Right lung (tissue), 10 donors: ENCODE data around the gene SPATA31D1. TPM values are rescaled to one million over a fixed set of nuclear protein-coding genes. Genes with fewer than 3 reads are reported as not detected.
"Not testable (repeated sequence)": the region's sequence is repeated elsewhere in the genome, so short reads cannot be mapped to it uniquely, and the experiment has no call there.

Source experiments
- DNase-seq, 2 donors: peaks; one replicate each; pipeline ENCODE4 v3.0.0-alpha.2; 2013
- long read RNA-seq, 8 donors: transcript quantifications; one replicate each; lab custom pipeline, GENCODE V29; 2026
- polyA plus RNA-seq, 5 donors: library from polyadenylated mRNA; unstranded; fragments of 120-200 nt; gene quantifications; one replicate each; pipeline versions ENCODE4 v1.2.1 to v1.2.3, GENCODE V29; 2013; ENCODE audit warnings: inconsistent platforms in 1 of 5, low replicate concordance in 1 of 5; ENCODE audit not compliant: insufficient read length in 5 of 5, insufficient read depth in 1 of 5

SPATA31D1 gene
- not detected for polyA plus RNA-seq
- long read RNA-seq, donor 1, result 0 reads
- long read RNA-seq, donor 2, result 0 reads
- long read RNA-seq, donor 3, result 0 reads
- long read RNA-seq, donor 4, result 0 reads
- long read RNA-seq, donor 5, result 0 reads
- long read RNA-seq, donor 6, result 0 reads
- long read RNA-seq, donor 7, result 0 reads
- long read RNA-seq, donor 8, result 0 reads

DNA sequence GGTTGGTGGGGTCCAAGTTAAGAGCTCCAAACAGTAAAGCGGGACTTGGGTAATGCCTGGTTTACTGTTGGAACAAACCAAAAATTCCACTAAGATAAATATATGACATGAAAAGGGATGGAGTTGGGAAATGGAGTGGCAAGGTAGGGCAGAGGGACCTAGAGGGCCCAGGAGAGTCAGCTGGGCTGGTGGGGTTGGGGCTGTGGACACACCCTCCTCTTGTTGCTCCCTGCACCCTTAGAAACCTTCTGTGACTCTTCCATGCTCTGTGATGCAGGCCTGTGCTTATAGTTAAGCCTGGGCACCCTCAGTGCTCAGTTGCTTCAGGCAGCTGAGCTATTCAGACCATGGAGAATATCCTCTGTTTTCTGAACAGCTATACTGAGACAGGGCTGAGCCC lies at the start of gene SPATA31D1:
Gene SPATA31D1 (plus strand): TSS at position 301 of the 400 bp plus-strand sequence. CDS start 47 bp downstream, at position 348.
- DNase-seq, result not testable (repeated sequence)

DNA sequence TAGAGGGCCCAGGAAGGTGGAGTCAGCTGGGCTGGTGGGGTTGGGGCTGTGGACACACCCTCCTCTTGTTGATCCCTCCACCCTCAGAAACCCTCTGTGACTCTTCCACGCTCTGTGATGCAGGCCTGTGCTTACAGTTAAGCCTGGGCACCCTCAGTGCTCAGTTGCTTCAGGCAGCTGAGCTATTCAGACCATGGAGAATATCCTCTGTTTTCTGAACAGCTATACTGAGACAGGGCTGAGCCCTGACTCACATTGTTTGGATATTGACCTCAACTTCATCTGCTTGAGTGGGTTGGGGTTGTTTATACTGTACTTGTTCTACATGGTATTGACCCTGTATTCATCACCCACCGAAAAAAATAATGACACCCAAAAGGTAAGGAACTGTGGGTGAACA lies 45.2 kb upstream of the SPATA31D1 start, which contains the start of gene SPATA31D3:
Gene SPATA31D3 (plus strand): TSS at position 108 of the 400 bp plus-strand sequence. CDS start 86 bp downstream, at position 194.
- not testable (repeated sequence) for DNase-seq

DNA sequence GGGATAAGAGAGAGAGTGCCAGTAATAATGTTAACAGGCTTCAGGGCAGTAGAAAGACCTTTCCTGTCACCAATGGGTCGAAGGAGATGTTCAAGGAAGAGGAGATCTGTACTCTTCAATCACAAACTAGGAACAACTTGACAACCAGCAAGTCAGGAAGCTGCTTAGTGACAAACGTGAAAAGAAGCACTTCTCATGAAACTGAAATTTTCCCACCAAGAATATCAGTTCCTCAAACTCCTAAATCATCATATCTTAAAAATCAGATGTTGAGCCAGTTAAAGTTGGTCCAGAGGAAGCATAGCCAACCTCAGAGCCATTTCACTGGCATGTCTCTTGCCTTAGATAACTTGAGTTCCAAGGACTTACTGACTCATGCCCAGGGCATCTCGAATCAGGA lies 39.9 kb upstream of the SPATA31D1 start:
- DNase-seq, result not testable (repeated sequence)

DNA sequence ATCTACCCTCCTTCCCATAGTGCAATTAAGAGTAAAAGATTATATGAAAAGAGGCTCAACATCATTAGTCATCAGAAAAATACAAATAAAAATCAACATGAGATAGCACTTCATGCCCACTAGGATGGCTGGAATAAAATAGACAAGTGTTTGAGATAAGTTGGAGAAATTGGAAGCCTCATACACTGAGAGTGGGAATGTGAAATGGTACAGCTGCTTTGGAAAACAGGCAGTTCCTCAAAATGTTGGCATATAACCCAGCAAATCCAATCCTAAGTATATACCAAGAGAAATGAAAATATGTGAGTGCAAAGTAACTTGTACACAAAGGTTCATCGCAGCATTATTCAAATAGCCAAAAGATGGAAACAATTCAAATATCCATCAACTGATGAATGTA lies 35.5 kb upstream of the SPATA31D1 start:
- no peak for DNase-seq

DNA sequence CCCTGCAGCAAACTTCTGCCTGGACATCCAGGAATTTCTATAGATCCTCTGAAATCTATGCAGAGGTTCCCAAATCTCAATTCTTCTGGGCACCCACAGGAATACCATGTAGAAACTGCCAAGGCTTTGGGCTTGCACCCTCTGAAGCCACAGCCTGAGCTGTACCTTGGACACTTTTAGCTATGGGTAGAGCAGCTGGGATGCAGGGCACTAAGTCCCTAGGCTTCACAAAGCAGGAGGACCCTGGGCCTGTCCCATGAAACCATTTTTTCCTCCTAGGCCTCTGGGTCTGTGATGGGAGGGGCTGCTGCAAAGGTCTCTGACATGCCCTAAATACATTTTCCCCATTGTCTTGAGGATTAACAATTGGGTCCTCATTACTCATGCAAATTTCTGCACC lies 32.9 kb upstream of the SPATA31D1 start:
- DNase-seq, result no peak

DNA sequence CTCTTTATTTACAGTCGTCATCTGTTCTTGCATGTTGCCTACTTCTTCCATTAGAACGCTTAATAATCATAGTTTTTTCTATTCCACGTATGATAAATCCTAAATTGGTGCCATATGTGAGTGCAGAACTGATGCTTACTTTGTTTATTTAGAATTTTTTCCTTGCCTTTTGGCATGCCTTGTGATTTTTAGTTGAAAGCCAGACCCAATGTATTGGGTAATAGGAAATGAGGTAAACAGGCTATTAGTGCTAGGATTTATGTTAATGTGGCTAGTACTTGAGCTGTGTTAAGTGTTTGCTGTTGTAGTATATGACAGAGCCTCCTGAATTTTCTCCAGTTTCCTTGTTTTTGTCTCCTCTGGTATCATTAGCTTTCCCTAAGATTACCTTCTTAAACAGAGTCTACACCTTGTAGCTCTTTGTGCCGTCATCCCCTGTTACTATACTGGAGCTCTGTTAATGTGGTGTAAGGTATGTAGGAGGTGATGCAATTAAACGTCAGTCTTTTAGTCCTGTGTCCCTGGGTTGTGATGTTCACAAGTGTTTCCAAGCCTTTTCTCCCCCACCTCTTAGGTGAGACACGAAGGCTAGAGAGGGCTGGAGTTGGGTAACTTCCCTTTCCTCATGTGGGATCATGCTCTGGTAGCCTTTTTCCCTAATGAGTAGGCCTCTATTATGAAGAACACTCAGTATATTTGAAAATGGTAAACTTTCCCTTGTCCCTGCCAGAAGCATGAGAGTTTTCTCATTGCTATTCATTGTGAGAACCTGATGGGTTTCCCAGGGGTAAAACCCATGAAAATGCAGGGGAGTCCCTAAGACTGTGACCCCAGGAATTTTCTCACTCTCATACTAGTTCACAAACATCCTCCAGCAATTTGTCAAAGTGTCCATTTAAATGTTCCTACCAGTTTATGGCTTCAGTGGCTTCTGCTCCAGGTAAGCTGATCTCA lies 24.1 kb upstream of the SPATA31D1 start:
- no peak for DNase-seq

DNA sequence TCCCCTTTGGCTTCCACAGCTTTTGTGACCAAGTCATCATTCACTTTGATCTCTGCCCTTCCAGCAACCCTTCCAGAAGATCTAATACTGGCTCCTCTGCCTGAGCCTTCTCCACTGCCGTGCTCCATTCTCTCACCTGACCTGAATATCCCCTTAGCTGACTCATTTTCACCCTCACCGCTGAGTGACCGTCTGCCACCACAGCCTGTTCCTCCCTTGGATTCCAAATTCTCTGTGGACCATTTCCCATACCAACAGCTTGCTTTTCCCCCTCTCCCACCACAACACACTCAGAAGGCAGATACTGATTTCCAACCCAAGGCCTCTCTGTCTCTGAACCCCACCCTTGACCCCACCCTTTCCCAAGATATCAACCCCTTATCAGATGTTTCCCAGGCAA lies 20.5 kb upstream of the SPATA31D1 start:
- DNase-seq, result no peak

DNA sequence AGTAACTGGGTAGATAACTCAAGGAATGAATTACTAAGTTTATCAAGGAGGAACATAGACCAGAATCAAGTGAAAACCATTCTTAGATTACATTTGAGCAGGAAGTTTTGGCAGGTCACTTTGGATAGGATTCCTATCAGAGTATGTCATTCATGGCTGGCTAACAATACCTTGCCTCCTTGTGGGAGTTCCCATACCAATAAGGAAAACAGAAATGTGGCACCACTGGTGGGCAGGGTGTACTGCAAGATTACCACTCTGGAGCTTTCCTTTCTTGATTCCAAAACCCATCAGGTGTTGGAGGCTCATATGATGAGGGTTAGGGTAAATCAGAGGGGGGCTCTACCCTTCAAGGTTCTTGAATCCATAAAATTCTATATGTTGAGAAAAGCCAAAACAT lies 18.6 kb upstream of the SPATA31D1 start:
- DNase-seq, result no peak

DNA sequence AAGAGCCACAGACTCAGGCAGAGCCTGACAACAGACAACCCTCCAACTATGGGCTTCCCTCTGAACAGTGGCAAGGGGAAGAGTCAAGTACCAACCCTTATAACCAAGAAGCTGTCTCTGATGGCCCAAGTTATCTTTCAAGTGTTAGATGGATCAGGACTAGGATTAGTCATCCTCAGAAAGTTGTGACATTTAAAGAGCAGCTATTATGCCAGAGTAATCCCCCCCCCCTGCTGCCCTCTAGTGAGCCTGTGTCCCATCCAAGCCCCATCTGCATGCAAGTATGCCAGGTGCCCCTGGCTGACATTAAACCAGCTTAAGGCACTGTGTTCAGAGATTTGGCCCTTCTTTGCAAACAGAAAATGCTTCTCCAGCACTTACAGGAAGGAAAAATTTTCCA lies 16.8 kb upstream of the SPATA31D1 start:
- no peak for DNase-seq

DNA sequence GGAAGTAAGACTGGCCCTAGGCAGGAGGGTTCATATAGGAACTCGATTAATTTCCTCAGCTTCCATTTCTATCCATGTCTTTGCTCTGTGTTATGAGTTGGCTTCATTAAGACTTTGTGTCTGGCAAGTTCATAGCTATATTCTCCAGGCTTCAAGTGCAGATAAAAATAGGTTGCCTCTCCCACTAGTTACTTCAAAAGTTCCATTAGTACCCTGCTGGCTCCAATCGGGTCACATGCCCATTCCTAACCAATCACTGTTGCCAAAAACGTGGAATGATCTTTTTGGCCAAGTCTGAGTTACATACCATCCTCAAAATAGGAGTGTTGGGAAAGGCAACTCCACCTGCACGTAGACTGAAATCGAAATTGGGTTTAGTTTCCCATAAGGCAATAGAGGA lies 13.8 kb upstream of the SPATA31D1 start:
- DNase-seq, result no peak

DNA sequence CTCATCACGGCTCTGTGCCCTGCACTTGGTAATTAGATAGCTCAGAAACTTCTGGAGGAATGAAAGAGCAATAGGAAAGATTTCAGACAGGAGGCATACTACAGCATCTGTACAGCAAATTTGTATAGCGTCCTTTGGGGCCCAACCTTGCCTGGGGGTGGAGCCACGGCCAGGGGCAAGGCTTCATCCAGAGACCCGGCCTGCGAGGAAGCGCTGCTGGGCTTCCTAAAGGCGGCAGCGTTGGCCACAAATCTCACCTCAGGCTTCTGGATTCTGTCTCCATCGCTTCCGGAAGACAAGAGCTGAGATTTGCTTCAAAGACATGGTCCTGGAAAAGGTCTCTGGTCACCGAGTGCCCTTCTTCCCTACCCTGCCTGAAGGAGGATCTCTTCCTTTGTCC lies 12.2 kb upstream of the SPATA31D1 start:
- DNase-seq, result no peak

DNA sequence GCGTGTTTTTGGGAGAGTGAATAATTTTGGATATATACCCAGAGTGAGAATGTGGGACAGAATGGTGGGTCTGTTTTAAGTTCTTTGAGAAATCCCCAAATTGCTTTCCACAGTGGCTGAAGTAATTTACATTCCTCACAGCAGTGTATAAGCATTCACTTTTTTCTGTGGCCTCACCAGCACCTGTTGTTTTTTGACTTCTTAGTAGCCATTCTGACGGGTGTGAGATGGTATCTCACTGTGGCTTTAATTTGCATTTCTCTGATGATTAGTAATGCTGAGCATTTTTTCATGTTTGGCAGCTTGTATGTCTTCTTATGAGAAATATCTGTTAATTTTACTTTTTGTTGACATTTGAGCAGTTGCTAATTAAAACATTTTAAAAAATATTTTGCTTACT lies 9.4 kb upstream of the SPATA31D1 start:
- DNase-seq, result no peak

DNA sequence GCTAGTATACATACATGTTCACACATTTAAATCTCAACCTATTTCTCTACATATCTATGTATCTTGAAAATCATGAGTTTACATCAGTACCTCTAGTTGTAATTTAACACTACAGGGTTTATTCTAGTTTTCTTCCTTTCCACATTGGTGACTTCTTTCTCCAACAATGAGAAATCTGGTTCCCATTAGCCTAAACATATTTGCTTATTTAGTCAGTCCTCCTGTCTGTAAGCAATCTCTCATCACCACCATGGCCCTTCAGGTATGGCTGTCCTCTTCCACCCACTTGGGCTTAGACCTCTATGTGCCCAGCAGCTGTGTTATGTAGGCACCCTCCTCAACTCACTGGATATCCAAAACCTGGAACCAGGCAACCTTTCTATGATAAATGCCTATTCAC lies 8.0 kb upstream of the SPATA31D1 start:
- no peak for DNase-seq

DNA sequence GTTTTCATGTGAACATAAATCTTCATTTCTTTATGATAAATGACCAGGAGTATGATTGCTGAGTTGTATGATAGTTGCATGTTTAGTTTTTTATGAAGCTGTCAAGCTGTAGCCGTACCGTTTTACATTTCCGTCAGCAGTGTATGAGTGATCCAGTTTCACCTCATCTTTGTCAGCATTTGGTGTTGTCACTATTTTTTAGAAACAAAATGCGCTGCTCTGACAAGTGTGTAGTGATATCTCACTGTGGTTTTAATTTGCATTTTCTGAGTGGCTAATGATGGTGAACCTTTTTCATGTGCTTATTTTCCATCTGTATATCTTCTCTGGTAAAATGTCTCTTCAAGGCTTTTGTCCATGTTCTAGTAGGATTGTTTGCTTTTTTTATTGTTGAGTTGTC lies 6.7 kb upstream of the SPATA31D1 start:
- DNase-seq, result no peak

DNA sequence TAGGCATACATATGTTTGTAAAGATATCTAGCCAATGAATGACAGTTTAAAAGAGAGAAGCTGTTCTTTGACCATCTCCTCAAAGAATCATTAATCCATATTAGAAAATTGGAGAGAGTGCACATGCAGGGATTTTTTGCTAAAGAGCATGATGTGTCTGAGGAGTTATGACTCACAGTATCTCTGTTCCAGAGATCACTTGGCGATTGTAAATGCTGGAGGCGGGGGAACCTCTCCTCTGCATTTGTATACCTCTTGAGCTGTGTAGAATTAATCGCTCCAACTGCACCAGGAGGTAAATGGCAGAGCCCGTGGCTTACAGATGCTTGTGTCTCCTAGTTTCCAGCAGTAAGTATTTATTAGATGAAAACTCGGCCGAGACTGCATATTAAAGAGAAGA lies 3.6 kb upstream of the SPATA31D1 start:
- no peak for DNase-seq

DNA sequence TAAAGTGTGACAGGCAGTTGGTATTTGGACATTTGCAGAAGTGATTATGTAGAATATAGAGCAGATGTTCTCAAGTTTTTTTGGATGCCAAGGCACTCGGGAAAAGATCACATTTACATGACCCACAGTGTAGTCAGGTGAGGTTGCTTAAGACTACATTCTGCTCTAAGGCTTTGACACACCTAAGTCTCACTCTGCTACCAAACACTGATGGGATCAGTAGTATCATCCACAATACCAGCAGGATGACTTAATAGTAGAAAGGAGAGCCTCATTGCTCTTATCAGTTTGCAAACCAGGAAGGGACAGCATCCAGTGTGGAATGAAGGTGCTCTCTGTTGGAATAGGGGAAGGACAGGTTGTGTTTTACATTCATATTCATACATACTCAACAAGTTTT lies 2.5 kb upstream of the SPATA31D1 start:
- DNase-seq, result no peak

DNA sequence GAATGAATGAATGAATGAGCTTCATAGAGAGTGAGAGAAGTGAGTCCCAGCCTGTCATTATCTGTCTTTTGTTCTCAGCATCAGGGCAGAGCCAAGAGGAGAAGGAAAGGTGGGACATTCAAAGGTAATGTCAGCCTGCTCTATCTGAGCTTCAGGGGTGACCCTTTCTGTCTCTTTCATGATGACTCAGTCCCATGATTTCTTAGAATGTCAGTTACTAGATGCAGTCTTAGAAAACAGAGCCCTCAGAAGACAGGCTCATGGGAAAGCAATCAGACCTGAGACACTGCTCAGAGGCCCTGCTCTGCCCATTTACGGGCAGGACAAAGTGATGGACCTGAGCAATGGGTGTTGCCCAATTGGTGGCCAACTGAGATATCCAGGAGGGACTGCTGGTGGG lies 1.1 kb downstream of the SPATA31D1 start:
- DNase-seq, result no peak

DNA sequence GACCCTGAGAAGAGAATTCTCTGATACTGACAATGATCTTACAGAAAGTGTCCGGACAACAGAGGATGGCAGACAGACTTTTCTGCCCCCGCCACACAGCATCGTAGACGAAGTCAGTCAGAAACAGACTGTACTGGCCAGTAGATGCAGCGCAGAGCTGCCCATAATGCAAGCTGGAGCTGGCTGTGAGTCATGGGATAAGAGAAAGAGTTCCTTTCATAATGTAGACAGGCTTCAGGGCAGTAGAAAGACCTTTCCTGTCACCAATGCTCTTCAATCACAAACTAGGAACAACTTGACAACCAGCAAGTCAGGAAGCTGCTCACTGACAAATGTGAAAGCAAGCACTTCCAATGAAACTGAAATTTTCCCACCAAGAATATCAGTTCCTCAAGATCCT lies 5.1 kb downstream of the SPATA31D1 start:
- DNase-seq, result no peak

DNA sequence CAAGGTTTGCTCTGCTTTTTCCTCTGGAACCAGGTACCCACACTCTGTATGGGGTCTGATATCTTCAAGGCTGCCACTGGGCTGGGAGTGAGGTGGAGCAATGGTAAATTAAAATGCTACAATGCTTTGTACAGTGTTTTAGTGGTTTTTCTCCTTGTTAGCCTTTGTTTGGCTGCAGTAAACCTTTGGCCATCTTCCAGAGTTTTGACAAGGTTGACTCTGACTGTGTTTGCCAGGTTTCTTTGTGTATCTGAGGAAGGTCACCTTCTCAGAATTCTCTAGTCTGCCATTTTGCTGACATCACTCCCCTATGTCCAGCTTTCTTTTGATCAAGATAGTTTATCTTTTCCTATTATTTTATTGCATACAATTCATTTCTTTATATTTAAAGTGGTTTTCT lies 11.2 kb downstream of the SPATA31D1 start:
- no peak for DNase-seq

DNA sequence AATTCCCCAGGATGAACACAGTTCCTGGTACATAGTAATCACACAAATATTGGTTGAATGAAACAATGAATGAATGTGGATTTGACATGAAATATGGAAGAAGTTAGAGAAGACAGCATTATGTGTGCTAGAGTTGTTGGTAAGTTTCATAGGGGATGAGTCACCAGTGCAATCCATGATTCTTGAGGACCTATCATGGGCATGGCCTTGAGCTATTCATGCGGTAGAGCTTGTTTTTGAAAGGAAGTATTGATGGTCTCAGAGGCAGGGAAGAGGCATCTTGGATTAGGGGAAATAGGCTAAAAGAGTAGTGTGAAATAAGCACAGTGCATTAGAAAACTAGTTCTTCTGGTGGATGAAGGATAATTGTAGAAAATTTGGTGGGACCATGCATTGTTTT lies 22.1 kb downstream of the SPATA31D1 start:
- DNase-seq, result no peak

DNA sequence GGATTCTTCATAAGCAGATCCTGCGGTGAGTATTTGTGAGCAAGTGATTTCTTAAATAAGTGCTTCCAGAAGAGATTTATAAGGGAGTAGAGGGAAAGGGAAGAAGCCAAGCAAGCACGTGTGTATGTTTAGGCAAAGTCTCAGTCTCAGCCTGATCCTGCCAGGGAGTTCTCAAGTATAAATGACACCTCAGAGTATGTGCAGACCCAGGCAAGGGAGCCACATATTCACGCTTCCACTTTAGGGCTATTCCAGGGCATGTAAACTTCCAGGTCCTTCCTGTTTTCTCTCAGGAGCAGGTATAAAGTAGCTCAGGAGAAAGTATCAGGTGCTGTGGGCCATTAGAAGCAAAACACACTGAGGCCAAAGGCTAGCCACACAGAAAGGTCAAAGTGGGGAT lies 22.6 kb downstream of the SPATA31D1 start:
- DNase-seq, result no peak

DNA sequence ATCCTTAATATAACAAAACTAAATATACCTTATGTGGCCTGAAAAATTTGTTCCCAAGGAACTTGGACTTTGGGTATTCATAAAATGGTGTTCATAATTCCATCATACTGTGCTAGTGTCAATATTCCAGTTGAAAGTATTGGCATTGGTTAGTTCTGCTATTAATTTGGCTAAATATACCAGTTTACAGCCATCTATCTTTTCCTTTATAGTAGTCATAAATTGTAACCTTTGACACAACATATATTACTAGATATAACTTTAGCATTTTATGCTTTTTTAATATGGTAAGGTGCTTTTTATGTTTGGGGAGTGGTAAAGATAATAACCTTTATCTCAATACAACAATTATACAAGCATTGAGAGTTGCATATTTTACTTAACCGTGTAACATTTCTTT lies 23.7 kb downstream of the SPATA31D1 start:
- no peak for DNase-seq

DNA sequence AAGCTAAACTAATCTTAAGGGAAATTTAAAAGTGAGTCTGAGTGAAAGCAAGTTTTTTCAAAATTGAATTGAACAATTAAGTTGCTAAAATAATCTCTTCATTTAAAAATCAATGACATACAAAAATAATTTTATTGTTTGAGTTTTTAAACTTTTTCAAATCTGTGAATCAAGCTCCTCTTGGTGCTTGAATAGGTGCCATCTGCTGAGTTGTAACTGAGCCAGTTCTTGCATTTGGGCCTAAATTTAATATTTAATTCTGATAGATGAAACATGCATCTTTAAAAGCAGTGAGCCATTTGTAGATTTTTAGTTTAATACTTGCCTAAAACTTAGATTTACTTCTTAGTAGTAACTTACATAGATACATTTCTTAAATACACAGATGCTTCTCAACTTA lies 31.8 kb downstream of the SPATA31D1 start:
- no peak for DNase-seq
